ENCODE measurements around the gene BMP7.
"Not testable (repeated sequence)": the region's sequence is repeated elsewhere in the genome, so short reads cannot be mapped to it uniquely, and the experiment has no call there.

BMP7 gene

DNA sequence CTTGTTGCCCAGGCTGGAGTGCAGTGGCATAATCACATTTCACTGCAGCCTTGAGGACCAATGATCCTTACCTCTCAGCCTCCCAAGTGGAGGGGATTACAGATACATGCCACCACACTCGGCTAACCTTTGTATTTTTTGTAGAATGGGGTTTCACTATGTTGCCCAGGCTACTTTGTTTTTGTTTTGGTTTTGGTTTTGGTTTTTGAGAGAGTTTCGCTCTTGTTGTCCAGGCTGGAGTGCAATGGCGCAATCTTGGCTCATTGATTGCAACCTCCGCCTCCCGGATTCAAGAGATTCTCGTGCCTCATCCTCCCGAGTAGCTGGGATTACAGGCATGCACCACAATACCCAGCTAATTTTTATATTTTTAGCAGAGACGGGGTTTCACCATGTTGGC lies 105.5 kb downstream of the BMP7 start:
- Mint-ChIP-seq H3K27ac (no peak overlapping the region), H3K36me3 (ENCODE audit: low read depth) (peaks cover 9% of the 10 kb centered on the region), H3K4me1 (peaks cover 14% of the 10 kb centered on the region), H3K9me3 (peaks cover 7% of the 10 kb centered on the region), H3K4me3 (no peak overlapping the region), H3K27me3 (ENCODE audit: low read depth) (peaks cover 20% of the 10 kb centered on the region)
- TF ChIP-seq, protein P1, sequence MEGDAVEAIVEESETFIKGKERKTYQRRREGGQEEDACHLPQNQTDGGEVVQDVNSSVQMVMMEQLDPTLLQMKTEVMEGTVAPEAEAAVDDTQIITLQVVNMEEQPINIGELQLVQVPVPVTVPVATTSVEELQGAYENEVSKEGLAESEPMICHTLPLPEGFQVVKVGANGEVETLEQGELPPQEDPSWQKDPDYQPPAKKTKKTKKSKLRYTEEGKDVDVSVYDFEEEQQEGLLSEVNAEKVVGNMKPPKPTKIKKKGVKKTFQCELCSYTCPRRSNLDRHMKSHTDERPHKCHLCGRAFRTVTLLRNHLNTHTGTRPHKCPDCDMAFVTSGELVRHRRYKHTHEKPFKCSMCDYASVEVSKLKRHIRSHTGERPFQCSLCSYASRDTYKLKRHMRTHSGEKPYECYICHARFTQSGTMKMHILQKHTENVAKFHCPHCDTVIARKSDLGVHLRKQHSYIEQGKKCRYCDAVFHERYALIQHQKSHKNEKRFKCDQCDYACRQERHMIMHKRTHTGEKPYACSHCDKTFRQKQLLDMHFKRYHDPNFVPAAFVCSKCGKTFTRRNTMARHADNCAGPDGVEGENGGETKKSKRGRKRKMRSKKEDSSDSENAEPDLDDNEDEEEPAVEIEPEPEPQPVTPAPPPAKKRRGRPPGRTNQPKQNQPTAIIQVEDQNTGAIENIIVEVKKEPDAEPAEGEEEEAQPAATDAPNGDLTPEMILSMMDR (IDR thresholded peaks at IDR 0.05; ENCODE audit: unreplicated experiment in 3 of 3): no peak

DNA sequence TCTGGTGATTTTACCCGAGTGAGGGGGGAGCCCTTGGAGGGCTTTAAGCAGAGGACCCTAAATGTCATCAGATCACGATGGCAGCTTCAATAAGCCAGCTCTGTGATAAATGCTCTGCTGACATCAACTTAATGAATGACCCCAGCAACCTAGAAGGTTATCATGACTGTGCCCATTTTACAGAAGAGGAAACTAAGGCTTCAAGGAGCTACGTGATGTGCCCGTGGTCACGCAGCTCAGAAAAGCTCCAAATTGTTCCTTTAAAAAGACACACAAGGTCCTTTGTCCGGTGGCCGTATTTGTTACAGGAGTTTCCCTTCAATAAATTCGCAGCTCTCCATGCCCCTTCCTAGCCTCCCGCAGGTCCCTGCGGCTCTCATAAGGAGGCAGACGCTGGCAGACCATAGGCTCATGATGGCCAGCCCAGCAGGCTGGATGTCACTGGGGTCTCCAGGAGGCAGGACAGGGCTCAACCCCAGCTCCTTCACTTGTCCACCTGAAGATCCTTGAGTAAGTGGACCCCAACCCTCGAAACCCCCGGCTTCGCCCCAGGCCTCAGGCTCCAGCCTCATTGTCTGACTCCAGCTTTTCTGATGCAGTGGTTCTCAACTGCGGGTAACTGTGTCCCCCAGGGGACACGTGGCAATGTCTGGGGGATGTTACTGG lies 106.4 kb downstream of the BMP7 start:
- peaks cover 25% of the 10 kb centered on the region for H3K27me3 Mint-ChIP-seq (ENCODE audit: low read depth)
- H3K9me3 Mint-ChIP-seq: peaks cover 7% of the 10 kb centered on the region
- no peak overlapping the region for H3K27ac Mint-ChIP-seq
- H3K4me1 Mint-ChIP-seq: peaks cover 20% of the 10 kb centered on the region
- H3K4me3 Mint-ChIP-seq: no peak overlapping the region
- H3K36me3 Mint-ChIP-seq (ENCODE audit: low read depth): peaks cover 5% of the 10 kb centered on the region
- TF ChIP-seq, protein P1 (IDR thresholded peaks at IDR 0.05; ENCODE audit: unreplicated experiment in 3 of 3): no peak

DNA sequence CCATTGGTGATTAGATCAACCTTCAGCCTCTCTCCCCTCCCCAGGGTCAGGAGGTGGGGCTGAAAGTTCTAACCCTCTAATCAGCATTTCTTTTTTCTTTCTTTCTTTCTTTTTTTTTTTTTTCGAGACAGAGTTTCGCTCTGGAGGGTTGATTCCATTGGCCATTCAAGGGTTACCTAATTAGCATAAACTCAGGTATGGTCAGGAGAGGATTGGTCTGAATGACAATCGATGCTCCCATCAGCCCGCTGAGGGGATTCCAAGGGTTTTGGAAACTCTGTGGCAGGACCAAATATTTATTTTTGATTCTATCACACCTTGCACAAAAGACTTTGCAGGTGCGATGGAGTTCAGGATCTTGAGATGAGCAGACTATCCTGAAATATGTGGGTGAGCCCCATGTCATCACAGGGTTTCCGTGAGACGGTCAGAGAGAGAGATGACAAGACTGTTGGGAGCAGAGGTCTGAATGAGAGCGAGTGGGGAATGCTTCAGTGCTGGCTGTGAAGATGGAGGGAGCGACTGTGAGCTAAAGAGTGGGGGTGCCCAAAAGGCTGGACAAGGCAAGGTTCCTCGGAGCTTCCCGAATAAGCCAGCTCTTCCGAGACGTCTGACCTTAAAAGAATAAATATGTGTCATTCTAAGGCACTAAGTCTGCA lies 107.1 kb downstream of the BMP7 start:
- Mint-ChIP-seq H3K27me3 (ENCODE audit: low read depth) (peaks cover 27% of the 10 kb centered on the region), H3K4me3 (no peak overlapping the region), H3K9me3 (peaks cover 7% of the 10 kb centered on the region), H3K4me1 (peaks cover 24% of the 10 kb centered on the region), H3K36me3 (ENCODE audit: low read depth) (peaks cover 3% of the 10 kb centered on the region), H3K27ac (no peak overlapping the region)
- TF ChIP-seq, protein P1 (IDR thresholded peaks at IDR 0.05; ENCODE audit: unreplicated experiment in 3 of 3): no peak

DNA sequence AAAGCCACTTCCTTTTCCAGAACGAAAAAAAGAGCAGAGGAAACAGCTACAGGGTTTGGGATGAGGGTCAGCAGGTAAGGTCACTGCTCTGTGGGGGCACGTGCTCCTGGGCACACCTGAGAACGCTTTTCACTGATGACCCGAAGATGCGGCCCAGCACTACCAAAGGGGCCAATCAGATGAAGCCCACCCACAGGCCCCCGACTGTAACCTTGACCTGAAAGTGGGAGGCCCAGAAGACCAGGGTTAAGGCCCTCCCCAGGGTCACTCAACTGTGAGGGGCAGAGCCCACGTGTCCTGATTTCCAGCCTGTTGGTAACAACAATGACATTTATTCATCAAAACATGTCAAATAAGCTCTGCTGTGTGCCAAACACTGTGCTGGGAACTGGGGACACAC lies 108.0 kb downstream of the BMP7 start:
- Mint-ChIP-seq H3K27me3 (ENCODE audit: low read depth) (peaks cover 29% of the 10 kb centered on the region), H3K36me3 (ENCODE audit: low read depth) (no peaks in the 10 kb centered on the region), H3K4me3 (no peak overlapping the region), H3K27ac (no peak overlapping the region), H3K9me3 (peaks cover under 1% of the 10 kb centered on the region), H3K4me1 (peaks cover 27% of the 10 kb centered on the region)
- TF ChIP-seq, protein P1 (IDR thresholded peaks at IDR 0.05; ENCODE audit: unreplicated experiment in 3 of 3): no peak

DNA sequence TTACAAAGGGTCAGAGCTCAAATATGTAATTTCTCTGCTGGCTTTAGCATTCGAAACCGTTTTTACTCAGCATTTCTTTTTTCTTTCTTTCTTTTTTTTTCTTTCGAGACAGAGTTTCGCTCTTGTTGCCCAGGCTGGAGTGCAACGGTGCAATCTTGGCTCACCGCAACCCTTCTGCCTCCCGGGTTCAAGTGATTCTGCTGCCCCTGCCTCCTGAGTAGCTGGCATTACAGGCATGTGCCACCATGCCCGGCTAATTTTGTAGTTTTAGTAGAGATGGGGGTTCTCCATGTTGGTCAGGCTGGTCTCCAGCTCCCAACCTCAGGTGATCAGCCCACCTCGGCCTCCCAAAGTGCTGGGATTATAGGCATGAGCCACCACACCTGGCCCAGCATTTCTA lies 108.7 kb downstream of the BMP7 start:
- Mint-ChIP-seq H3K4me1 (peaks cover 32% of the 10 kb centered on the region), H3K27me3 (ENCODE audit: low read depth) (peaks cover 33% of the 10 kb centered on the region)
- H3K9me3 Mint-ChIP-seq; H3K27ac Mint-ChIP-seq; H3K36me3 Mint-ChIP-seq (ENCODE audit: low read depth); H3K4me3 Mint-ChIP-seq: not testable (repeated sequence)

DNA sequence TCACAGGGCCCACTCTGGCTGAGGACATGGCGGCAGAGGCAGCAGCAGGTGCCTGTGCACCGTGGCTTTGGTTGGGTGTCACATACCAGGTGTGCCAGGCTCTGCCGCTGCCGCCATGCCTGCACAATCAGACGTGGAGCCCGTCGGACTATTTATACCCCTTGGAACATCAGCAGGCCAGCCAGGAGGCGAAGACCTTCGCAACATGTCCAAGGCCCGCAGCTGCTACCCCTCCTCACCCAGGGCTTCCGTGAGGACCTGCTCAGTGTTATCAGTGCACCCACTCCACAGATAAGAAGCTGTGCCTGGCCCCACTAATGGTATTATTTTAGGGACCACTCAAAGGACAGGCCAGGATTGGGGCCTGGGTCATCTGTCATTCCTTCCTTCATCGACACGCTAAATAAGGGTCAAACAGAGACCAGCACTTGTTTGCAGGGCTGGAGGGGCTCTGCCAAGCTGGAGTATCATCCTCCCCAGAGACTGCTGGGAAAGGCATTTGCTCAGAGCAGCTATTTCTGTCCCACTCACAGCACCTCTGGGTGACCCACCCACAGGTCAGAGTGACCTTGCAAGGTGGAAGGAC lies 109.2 kb downstream of the BMP7 start:
- Mint-ChIP-seq H3K4me1 (peaks cover 32% of the 10 kb centered on the region), H3K36me3 (ENCODE audit: low read depth) (no peaks in the 10 kb centered on the region), H3K27ac (no peak overlapping the region), H3K9me3 (peaks cover 4% of the 10 kb centered on the region), H3K4me3 (no peak overlapping the region), H3K27me3 (ENCODE audit: low read depth) (peaks cover 33% of the 10 kb centered on the region)
- TF ChIP-seq, protein P1 (IDR thresholded peaks at IDR 0.05; ENCODE audit: unreplicated experiment in 3 of 3): no peak
